ENCODE measurements around the gene MRPL54.

GRCh38 chr19:3768015-3768747 lies 5.7 kb downstream of the MRPL54 start:
- TF ChIP-seq CTCF (optimal IDR thresholded peaks at IDR 0.05 in 1 of 3, IDR thresholded peaks at IDR 0.05 in 1 of 3, conservative IDR thresholded peaks at IDR 0.05 in 1 of 3; ENCODE audit: extremely low read depth in 1 of 3, insufficient read depth in 2 of 3, low read length in 3 of 3) (no peak), EZH2 (IDR thresholded peaks at IDR 0.05; ENCODE audit: low read length) (no peak)

Measured in keratinocyte (primary cell).